AG04449 (cell line): Measurements from ENCODE around the gene DYRK1B.

Experiments used
- CTCF ChIA-PET: fragments of 350-600 bp; formaldehyde crosslinking; extraction: SDS; loops from one replicate; lab custom pipeline; 2021; ENCODE audit warnings: antibody characterized with exemption; lab: Yijun Ruan, JAX
- POLR2A ChIA-PET: fragments of 400-600, 350-600 bp; formaldehyde crosslinking; extraction: SDS; loops from one replicate; lab custom pipeline; 2020; ENCODE audit warnings: antibody characterized with exemption, inconsistent platforms; lab: Yijun Ruan, JAX
- DNase-seq: peaks from one replicate; pipeline ENCODE4 v3.0.0-alpha.2; 2010; ENCODE audit warnings: low read depth, low spot score
- H3K4me3 ChIP-seq: 2 replicates; pipeline ENCODE4 v1.5.1; 2011; ENCODE audit warnings: low read depth, mild to moderate bottlenecking, control low read depth, low read length
- TF ChIP-seq, protein P1 (sequence below): IDR thresholded peaks from one replicate; pipeline ENCODE4 v1.5.1; 2011; ENCODE audit warnings: mild to moderate bottlenecking, moderate library complexity, low read length, control low read depth, inconsistent platforms; ENCODE audit not compliant: insufficient read depth; ENCODE audit errors: missing control alignments

Gene DYRK1B

DNA sequence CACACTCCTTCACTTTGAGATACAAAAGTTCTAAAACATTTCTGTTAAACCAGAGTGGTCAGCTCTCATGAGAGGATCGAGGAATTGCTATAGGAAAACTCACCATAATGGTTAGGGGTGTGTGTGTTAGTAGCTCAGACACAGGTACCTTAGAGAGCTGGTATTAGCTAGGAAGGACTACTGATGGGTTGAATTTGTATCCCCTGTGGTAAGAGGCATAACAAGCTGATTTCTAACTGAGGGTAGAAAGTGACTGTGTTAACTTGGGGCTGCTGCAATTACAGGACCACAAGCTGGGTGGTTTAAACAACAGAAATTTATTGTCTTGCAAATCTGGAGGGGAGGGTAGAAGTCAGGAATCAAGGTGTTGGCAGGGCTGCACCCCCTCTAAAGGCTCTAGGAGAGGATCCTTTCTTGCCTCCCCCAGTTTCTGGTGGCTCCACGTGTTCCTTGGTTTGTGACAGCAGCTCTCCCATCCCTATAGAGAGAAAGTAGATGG is 37.9 kb downstream of the DYRK1B start:
- H3K4me3 ChIP-seq, result no peak overlapping the region
- DNase-seq, result no peak
- ChIA-PET POLR2A (no interaction called here), CTCF (interaction anchor here (1.2 to 6.8 kb wide), 3 partner anchors 14 to 175 kb away, joined by 3 to 124 read pairs (median 3); partner anchors contain the start of genes FBL and PSMC4)
- TF ChIP-seq, protein P1, sequence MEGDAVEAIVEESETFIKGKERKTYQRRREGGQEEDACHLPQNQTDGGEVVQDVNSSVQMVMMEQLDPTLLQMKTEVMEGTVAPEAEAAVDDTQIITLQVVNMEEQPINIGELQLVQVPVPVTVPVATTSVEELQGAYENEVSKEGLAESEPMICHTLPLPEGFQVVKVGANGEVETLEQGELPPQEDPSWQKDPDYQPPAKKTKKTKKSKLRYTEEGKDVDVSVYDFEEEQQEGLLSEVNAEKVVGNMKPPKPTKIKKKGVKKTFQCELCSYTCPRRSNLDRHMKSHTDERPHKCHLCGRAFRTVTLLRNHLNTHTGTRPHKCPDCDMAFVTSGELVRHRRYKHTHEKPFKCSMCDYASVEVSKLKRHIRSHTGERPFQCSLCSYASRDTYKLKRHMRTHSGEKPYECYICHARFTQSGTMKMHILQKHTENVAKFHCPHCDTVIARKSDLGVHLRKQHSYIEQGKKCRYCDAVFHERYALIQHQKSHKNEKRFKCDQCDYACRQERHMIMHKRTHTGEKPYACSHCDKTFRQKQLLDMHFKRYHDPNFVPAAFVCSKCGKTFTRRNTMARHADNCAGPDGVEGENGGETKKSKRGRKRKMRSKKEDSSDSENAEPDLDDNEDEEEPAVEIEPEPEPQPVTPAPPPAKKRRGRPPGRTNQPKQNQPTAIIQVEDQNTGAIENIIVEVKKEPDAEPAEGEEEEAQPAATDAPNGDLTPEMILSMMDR, result no peak

DNA sequence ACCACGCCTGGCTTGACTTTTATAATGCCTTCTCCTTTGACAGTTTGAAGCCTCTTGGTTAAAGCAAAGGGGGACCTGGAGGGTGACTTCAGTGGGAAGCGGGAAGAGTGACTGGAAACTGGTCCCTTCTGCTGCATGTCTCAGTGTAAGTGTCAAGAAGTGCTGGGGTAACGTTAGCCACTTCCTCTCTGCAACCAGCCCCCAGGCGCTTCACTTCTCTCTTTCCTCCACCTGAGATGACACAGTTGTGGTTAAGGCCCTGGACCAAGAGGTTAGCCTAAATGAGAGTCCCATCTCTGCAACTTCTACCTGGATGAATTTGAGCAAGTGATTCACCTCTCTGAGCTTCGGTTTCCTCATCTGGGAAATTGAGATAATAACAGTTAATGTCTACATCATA is 39.0 kb downstream of the DYRK1B start:
- ChIA-PET POLR2A (no interaction called here), CTCF (interaction anchor here (1.2 to 6.8 kb wide), 3 partner anchors 13 to 176 kb away, joined by 3 to 124 read pairs (median 3); partner anchors contain the start of genes FBL and PSMC4)
- H3K4me3 ChIP-seq, result no peak overlapping the region
- DNase-seq, result no peak
- TF ChIP-seq, protein P1, result no peak

GRCh38 chr19:39792999-39793546 is 40.9 kb downstream of the DYRK1B start:
- peak; percentile 19 for DNase-seq
- POLR2A ChIA-PET, result interaction anchor here (0.8 kb wide), 1 partner anchor 177 kb away, joined by 3 read pairs; the partner anchor contains the start of gene PSMC4
- peak overlapping the region; percentile 66 for H3K4me3 ChIP-seq
- TF ChIP-seq, protein P1, result peak; percentile 94
- CTCF ChIA-PET, result interaction anchor here (0.5 to 6.8 kb wide), 24 partner anchors 9 to 436 kb away, joined by 3 to 124 read pairs (median 5); partner anchors contain the start of genes DYRK1B, EID2, FBL and PSMC4

- POLR2A ChIA-PET, result no interaction called here
- H3K4me3 ChIP-seq, result no peak overlapping the region
- no peak for DNase-seq
- CTCF ChIA-PET, result interaction anchor here (0.8 to 1.7 kb wide), 4 partner anchors 13 to 182 kb away, joined by 3 to 4 read pairs (median 4); no protein-coding TSS in a partner anchor
- TF ChIP-seq, protein P1, result no peak
These were observed 45.7 kb downstream of the DYRK1B start for GRCh38 chr19:39788244-39788643.

DNA sequence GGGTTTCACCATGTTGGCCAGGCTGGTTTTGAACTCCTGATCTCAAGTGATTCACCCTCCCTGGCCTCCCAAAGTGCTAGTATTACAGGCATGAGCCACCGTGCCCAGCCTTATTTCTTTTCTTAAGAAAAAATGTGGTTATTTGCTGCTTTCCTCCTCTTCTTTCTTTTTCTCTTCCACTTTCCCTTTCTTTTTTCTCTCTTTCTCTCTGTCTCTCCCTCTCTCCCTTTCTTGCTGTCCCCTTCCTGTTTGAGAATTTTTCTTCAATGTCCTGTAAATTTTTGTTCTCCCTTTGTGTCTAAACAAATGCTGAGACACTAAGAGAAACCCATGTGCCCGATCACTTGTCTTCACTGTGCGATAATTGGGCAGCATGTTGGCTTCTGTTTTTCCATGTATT is 53.1 kb downstream of the DYRK1B start:
- POLR2A ChIA-PET, result no interaction called here
- no peak overlapping the region for H3K4me3 ChIP-seq
- no peak for DNase-seq
- CTCF ChIA-PET, result interaction anchor here (1.5 kb wide), 1 partner anchor 63 kb away, joined by 8 read pairs; no protein-coding TSS in a partner anchor
- TF ChIP-seq, protein P1, result no peak

DNA sequence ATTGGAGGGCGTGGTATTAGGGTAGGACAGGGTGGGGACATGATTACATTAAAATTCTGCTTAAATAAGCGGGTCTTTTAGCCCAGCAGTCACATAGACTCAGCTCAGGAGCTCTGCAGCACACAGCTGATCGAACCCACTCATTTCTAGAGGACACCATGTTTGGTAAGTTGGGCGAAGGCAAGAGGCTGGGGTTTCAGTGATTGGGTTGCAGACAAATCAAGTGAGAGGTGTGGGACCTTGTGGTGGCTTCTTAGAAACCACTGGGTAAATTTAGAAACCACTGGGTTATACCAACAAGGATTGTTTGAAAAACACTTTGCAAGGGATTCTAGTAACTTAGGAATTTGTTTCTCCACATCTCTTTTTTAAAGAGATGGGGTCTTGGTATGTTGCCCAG is 55.2 kb downstream of the DYRK1B start, which contains the start of gene LEUTX:
Gene LEUTX, plus strand, starts transcription at position 92 of the 400 bp plus-strand sequence. Its CDS starts 67 bp downstream, at position 159.
- H3K4me3 ChIP-seq, result no peak within 1 kb of the TSS
- no peak for DNase-seq
- CTCF ChIA-PET, result interaction anchor here (0.7 to 1.9 kb wide), 3 partner anchors 13 to 14 kb away, joined by 3 to 9 read pairs (median 3); no protein-coding TSS in a partner anchor
- TF ChIP-seq, protein P1, result no peak
- POLR2A ChIA-PET, result no interaction called here
